Measurements from ENCODE around the gene CCM2L. TPM values are rescaled to one million over a fixed set of nuclear protein-coding genes. Genes with fewer than 3 reads are reported as not detected.

The CCM2L gene
- total and polyA plus RNA-seq, 12 donors, result 2.2 to 28.2 (median 6.2) TPM

- Histone ChIP-seq H3K27me3 (no peaks in the 10 kb centered on the region), H3K27ac (no peak overlapping the region), H3K4me1 (replicated peaks in 1 of 2) (peaks cover 0 to 12% of the 10 kb centered on the region in 2 donors), H3K4me3 (no peak overlapping the region), H3K9me3 (replicated peaks in 1 of 3) (no peaks in the 10 kb centered on the region), H3K36me3 (replicated peaks in 1 of 2) (no peaks in the 10 kb centered on the region)
- TF ChIP-seq CTCF (IDR thresholded peaks at IDR 0.05) (no peak), POLR2A (IDR thresholded peaks at IDR 0.05) (no peak)
- intact Hi-C loops (cut with DNase I), result no loop called here
- no peak for DNase-seq
These were observed 5.3 kb upstream of the CCM2L start for GRCh38 chr20:32004963-32005362.

GRCh38 chr20:32006053-32006452, 4.2 kb upstream of the CCM2L start:
- H3K36me3 ChIP-seq (replicated peaks in 1 of 2), result no peaks in the 10 kb centered on the region
- H3K27me3 ChIP-seq, result no peaks in the 10 kb centered on the region
- no peak for DNase-seq
- H3K27ac ChIP-seq, result no peak overlapping the region
- TF ChIP-seq POLR2A (IDR thresholded peaks at IDR 0.05) (no peak), CTCF (IDR thresholded peaks at IDR 0.05) (no peak)
- 74 to 84% (median 77%) methylated on average over 5 of the region's 5 CpGs for WGBS, 4 donors
- intact Hi-C loops (cut with DNase I), result no loop called here
- no peak overlapping the region for H3K4me3 ChIP-seq
- H3K4me1 ChIP-seq (replicated peaks in 1 of 2), result peaks cover 0 to 12% of the 10 kb centered on the region in 2 donors
- no peaks in the 10 kb centered on the region for H3K9me3 ChIP-seq (replicated peaks in 1 of 3)

GRCh38 chr20:32006841-32007786, 3.1 kb upstream of the CCM2L start:
- no peak for DNase-seq
- no peaks in the 10 kb centered on the region for H3K36me3 ChIP-seq (replicated peaks in 1 of 2)
- peak overlapping the region in 1 of 5 donors; percentile 57 for H3K27ac ChIP-seq
- H3K4me3 ChIP-seq, result no peak overlapping the region
- H3K27me3 ChIP-seq, result no peaks in the 10 kb centered on the region
- intact Hi-C loops (cut with DNase I), result no loop called here
- H3K9me3 ChIP-seq (replicated peaks in 1 of 3), result no peaks in the 10 kb centered on the region
- TF ChIP-seq CTCF (IDR thresholded peaks at IDR 0.05) (no peak), POLR2A (IDR thresholded peaks at IDR 0.05) (no peak)
- peaks cover 0 to 12% of the 10 kb centered on the region in 2 donors for H3K4me1 ChIP-seq (replicated peaks in 1 of 2)
- 68 to 75% (median 72%) methylated on average over 8 of the region's 8 CpGs for WGBS, 4 donors

- H3K4me3 ChIP-seq, result no peak overlapping the region
- no peaks in the 10 kb centered on the region for H3K9me3 ChIP-seq (replicated peaks in 1 of 3)
- no peak for TF ChIP-seq POLR2A (IDR thresholded peaks at IDR 0.05)
- no peak for TF ChIP-seq CTCF (IDR thresholded peaks at IDR 0.05)
- no peaks in the 10 kb centered on the region for H3K36me3 ChIP-seq (replicated peaks in 1 of 2)
- H3K27me3 ChIP-seq, result no peaks in the 10 kb centered on the region
- intact Hi-C loops (cut with DNase I), result no loop called here
- peaks cover 0 to 12% of the 10 kb centered on the region in 2 donors for H3K4me1 ChIP-seq (replicated peaks in 1 of 2)
- DNase-seq, result peak; percentile 26 to 69 (median 45)
- 49 to 62% (median 57%) methylated on average over 10 of the region's 10 CpGs for WGBS, 4 donors
- H3K27ac ChIP-seq, result peak overlapping the region in 1 of 5 donors; percentile 57
These were observed 2.2 kb upstream of the CCM2L start for GRCh38 chr20:32007787-32008616.

All from adrenal gland (tissue), 12 donors.